GM12878 (cell line): Measurements from ENCODE around the gene ANO2. TPM values are rescaled to one million over a fixed set of nuclear protein-coding genes. Genes with fewer than 3 reads are reported as not detected.

Experiments
- ATAC-seq: fragments of 200-7000 bp; cut with Tn5 transposase; 3 replicates; pipeline ENCODE4 v1.9.1; 2020; ENCODE audit warnings: mild to moderate bottlenecking, moderate library complexity
- BruUV-seq: library from RNA; stranded (reverse); fragments of 400-500 nt; replicated peaks from 2 replicates; lab custom pipeline; 2021; lab: Mats Ljungman, UMichigan
- CTCF ChIA-PET: fragments of 300-600 bp; sonication (Branson Sonifier 250); formaldehyde crosslinking; extraction: SDS; loops from one replicate; lab custom pipeline; 2021; ENCODE audit warnings: inconsistent platforms; lab: Yijun Ruan, JAX
- POLR2A ChIA-PET: fragments of 350-600 bp; formaldehyde crosslinking; extraction: SDS; loops from one replicate; lab custom pipeline; 2021; ENCODE audit warnings: inconsistent platforms; lab: Charles Lee
- RAD21 ChIA-PET: fragments of 300-600 bp; sonication (Branson Sonifier 250); formaldehyde crosslinking; loops from one replicate; lab custom pipeline; 2023; ENCODE audit warnings: antibody characterized with exemption; ENCODE audit not compliant: unreplicated experiment; lab: Charles Lee
- SMC1A ChIA-PET: fragments of 300-600 bp; sonication (Branson Sonifier 250); formaldehyde crosslinking; loops from one replicate; lab custom pipeline; 2023; ENCODE audit not compliant: unreplicated experiment, uncharacterized antibody; lab: Charles Lee
- DNase-seq: peaks from one replicate; pipeline ENCODE4 v3.0.0-alpha.2; 2011; ENCODE audit warnings: low read depth, low spot score
- FAIRE-seq: peaks from 3 replicates; lab custom pipeline; 2011; peaks lifted over from hg19 to GRCh38; lab: Jason Lieb, UNC
- H2AFZ ChIP-seq: 2 replicates; pipeline ENCODE4 v1.6.0; 2011; ENCODE audit warnings: low read depth, low read length, control low read depth; ENCODE audit not compliant: control insufficient read depth
- H3K27ac ChIP-seq: 2 replicates; pipeline ENCODE4 v1.5.1; 2011; ENCODE audit warnings: control low read depth; ENCODE audit not compliant: control insufficient read depth, insufficient read depth
- H3K27me3 ChIP-seq, 2 experiments: replicated peaks in 1 of 2; 2 replicates each; pipeline versions ENCODE4 v1.6.0 to v1.6.1; 2011; ENCODE audit warnings: low read length in 1 of 2; ENCODE audit not compliant: control insufficient read depth in 2 of 2, insufficient read depth in 2 of 2
- H3K36me3 ChIP-seq, 2 experiments: 2 replicates each; pipeline ENCODE4 v1.5.1; 2011; ENCODE audit warnings: low read length in 1 of 2; ENCODE audit not compliant: control insufficient read depth in 2 of 2, insufficient read depth in 2 of 2
- H3K4me1 ChIP-seq: 2 replicates; pipeline ENCODE4 v1.6.1; 2011; ENCODE audit warnings: mild to moderate bottlenecking, low read length, moderate library complexity, mixed read lengths; ENCODE audit not compliant: control insufficient read depth, insufficient read depth
- H3K4me2 ChIP-seq: 2 replicates; pipeline ENCODE4 v1.6.0; 2011; ENCODE audit warnings: control low read depth; ENCODE audit not compliant: control insufficient read depth, insufficient read depth
- H3K4me3 ChIP-seq: fragments of 200-600 bp; sonication (generic); 2 replicates; pipeline ENCODE4 v1.5.1; 2016
- H3K79me2 ChIP-seq: 2 replicates; pipeline ENCODE4 v1.6.0; 2011; ENCODE audit warnings: low read length; ENCODE audit not compliant: control insufficient read depth, insufficient read depth
- H3K9ac ChIP-seq: 2 replicates; pipeline ENCODE4 v1.8.0; 2011; ENCODE audit warnings: low read length, control low read depth, mixed read lengths; ENCODE audit not compliant: control insufficient read depth, insufficient read depth
- H3K9me3 ChIP-seq: replicated peaks from 3 replicates; pipeline ENCODE4 v1.5.1; 2011; ENCODE audit warnings: mild to moderate bottlenecking, low read length; ENCODE audit not compliant: control insufficient read depth, insufficient read depth
- H4K20me1 ChIP-seq: 2 replicates; pipeline ENCODE4 v1.6.0; 2011; ENCODE audit not compliant: control insufficient read depth, insufficient read depth
- IRF4 ChIP-seq: IDR thresholded peaks from 2 replicates; pipeline ENCODE4 v1.6.1; 2011; ENCODE audit warnings: low read depth, low read length
- MEF2B ChIP-seq: fragments of 450-650 bp; IDR thresholded peaks from 2 replicates; pipeline ENCODE4 v1.6.1; 2018; ENCODE audit warnings: mild to moderate bottlenecking, moderate library complexity; ENCODE audit not compliant: partially characterized antibody, poor library complexity, severe bottlenecking
- MXI1 ChIP-seq: fragments of 150-350 bp; IDR thresholded peaks from 2 replicates; pipeline ENCODE4 v1.6.1; 2011; ENCODE audit warnings: low read depth, mild to moderate bottlenecking, inconsistent platforms, low read length, improper control_type of control experiment
- MYC ChIP-seq: IDR thresholded peaks from 2 replicates; pipeline ENCODE4 v1.6.1; 2011; ENCODE audit warnings: mild to moderate bottlenecking, low read length, moderate library complexity, inconsistent platforms; ENCODE audit not compliant: insufficient read depth, insufficient replicate concordance, insufficient read length, severe bottlenecking
- STAT1 ChIP-seq: fragments of 450-650 bp; conservative IDR thresholded peaks from 2 replicates; pipeline ENCODE4 v1.6.1; 2014; ENCODE audit warnings: antibody characterized with exemption, mild to moderate bottlenecking
- WGBS: methylation state at CpG from one replicate; pipeline ENCODE4 v1.1.6; 2016; ENCODE audit warnings: low lambda C conversion rate; ENCODE audit not compliant: insufficient replicate concordance, insufficient coverage; ENCODE audit errors: missing lambda C conversion rate; 5-methylcytosine and 5-hydroxymethylcytosine counted together
- in situ Hi-C: fragments of 300-500 bp; cut with MboI; formaldehyde crosslinking; loops from 9 replicates; pipeline ENCODE4 v1.14.3; 2018; ENCODE audit warnings: mixed read lengths
- intact Hi-C: fragments of 100-400 bp; cut with micrococcal nuclease; formaldehyde crosslinking; loops from one replicate; pipeline ENCODE4 v1.14.2; 2022; ENCODE audit not compliant: unreplicated experiment
- polyA plus RNA-seq, 11 experiments: library from polyadenylated mRNA; depleted of rRNA in 4 of 11; unstranded in 6 of 11; stranded (reverse) in 5 of 11; fragments of >200 nt; fragmentation: Nextera tagmentation in 4 of 11; fragmentation: Illumina TruSeq in 1 of 11; extraction: Ambion mirVana in 4 of 11; extraction: Trizol in 1 of 11; gene quantifications; 1 replicate in 1 of 11; 2 replicates in 10 of 11; pipeline versions ENCODE4 v1.2.1 to v1.2.3, GENCODE V29; 2011 to 2016; ENCODE audit warnings: inconsistent platforms in 2 of 11, missing spikeins in 2 of 11, low read depth in 1 of 11
- total RNA-seq, 4 experiments: library from RNA; depleted of rRNA in 3 of 4; stranded (reverse); fragments of >200 nt in 3 of 4; fragmentation: Illumina TruSeq in 1 of 4; extraction: Trizol in 1 of 4; gene quantifications; 2 replicates each; pipeline versions ENCODE4 v1.2.1 to v1.2.3, GENCODE V29; 2013 to 2021
- TF ChIP-seq, protein P1 (sequence below): IDR thresholded peaks from 2 replicates; pipeline ENCODE4 v1.6.1; 2012; ENCODE audit warnings: low read depth, low read length, improper control_type of control experiment
- TF ChIP-seq, protein P2 (sequence below): fragments of 450-650 bp; IDR thresholded peaks from 2 replicates; pipeline ENCODE4 v1.6.1; 2018; ENCODE audit warnings: mild to moderate bottlenecking, low read depth, moderate library complexity; ENCODE audit not compliant: partially characterized antibody
- TF ChIP-seq, protein P3 (sequence below): fragments of 450-650 bp; IDR thresholded peaks from 2 replicates; pipeline ENCODE4 v1.6.1; 2016; ENCODE audit warnings: mild to moderate bottlenecking

The ANO2 gene
- total and polyA plus RNA-seq, 10 of the 15 experiments (the other 5 are each of a cell fraction or from before 2014, with no cell fraction given) = not detected

DNA sequence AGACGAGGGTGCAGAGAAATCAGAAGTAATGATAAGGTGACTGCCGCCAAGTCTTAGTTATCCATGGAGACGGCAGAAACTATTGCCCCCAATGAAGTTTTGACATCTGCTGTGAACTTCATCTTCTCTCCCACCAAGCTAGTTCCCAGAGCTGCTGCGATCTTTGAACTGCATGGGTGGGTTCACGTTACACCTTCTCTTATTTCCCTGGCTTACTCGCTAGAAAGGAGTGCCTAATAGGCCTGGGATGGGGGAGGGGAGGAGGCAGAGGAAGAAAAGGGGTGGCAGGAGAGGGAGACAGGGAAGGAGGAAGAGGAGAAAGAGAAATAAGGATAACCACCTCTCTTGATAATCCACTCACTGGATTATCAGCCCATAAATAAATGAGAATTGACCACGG, 356.0 kb downstream of the ANO2 start (continued):
- TF ChIP-seq, protein P1, sequence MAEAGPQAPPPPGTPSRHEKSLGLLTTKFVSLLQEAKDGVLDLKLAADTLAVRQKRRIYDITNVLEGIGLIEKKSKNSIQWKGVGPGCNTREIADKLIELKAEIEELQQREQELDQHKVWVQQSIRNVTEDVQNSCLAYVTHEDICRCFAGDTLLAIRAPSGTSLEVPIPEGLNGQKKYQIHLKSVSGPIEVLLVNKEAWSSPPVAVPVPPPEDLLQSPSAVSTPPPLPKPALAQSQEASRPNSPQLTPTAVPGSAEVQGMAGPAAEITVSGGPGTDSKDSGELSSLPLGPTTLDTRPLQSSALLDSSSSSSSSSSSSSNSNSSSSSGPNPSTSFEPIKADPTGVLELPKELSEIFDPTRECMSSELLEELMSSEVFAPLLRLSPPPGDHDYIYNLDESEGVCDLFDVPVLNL = no peak
- TF ChIP-seq MEF2B (no peak), MXI1 (no peak), IRF4 (no peak)
- TF ChIP-seq, protein P2, sequence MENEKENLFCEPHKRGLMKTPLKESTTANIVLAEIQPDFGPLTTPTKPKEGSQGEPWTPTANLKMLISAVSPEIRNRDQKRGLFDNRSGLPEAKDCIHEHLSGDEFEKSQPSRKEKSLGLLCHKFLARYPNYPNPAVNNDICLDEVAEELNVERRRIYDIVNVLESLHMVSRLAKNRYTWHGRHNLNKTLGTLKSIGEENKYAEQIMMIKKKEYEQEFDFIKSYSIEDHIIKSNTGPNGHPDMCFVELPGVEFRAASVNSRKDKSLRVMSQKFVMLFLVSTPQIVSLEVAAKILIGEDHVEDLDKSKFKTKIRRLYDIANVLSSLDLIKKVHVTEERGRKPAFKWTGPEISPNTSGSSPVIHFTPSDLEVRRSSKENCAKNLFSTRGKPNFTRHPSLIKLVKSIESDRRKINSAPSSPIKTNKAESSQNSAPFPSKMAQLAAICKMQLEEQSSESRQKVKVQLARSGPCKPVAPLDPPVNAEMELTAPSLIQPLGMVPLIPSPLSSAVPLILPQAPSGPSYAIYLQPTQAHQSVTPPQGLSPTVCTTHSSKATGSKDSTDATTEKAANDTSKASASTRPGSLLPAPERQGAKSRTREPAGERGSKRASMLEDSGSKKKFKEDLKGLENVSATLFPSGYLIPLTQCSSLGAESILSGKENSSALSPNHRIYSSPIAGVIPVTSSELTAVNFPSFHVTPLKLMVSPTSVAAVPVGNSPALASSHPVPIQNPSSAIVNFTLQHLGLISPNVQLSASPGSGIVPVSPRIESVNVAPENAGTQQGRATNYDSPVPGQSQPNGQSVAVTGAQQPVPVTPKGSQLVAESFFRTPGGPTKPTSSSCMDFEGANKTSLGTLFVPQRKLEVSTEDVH = no peak

DNA sequence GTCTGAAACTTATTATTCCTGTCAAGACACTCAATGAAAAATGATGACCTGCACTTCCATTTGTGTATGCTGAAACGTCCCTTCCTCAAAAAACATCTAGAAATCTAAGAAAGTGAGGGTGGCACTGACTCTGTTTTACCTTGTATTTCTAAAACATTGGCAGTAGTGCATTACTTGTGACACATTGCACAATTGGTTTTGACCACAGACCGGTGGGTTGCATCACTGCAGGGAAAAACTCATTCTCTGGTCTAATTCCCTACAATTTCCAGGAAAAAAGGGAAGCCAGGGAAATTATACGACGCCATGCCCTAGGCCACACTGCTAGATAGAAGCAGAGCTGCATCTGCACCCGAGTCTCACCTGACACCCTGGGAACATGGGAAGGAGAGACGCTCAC, 356.5 kb downstream of the ANO2 start:
- RAD21 ChIA-PET = no interaction called here
- no peak for DNase-seq
- Histone ChIP-seq H3K9me3 (no peaks in the 10 kb centered on the region), H4K20me1 (no peaks in the 10 kb centered on the region), H3K9ac (no peak overlapping the region), H3K4me3 (no peak overlapping the region)
- POLR2A ChIA-PET = no interaction called here
- in situ Hi-C loops = no loop called here
- TF ChIP-seq, protein P3, sequence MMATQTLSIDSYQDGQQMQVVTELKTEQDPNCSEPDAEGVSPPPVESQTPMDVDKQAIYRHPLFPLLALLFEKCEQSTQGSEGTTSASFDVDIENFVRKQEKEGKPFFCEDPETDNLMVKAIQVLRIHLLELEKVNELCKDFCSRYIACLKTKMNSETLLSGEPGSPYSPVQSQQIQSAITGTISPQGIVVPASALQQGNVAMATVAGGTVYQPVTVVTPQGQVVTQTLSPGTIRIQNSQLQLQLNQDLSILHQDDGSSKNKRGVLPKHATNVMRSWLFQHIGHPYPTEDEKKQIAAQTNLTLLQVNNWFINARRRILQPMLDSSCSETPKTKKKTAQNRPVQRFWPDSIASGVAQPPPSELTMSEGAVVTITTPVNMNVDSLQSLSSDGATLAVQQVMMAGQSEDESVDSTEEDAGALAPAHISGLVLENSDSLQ = no peak
- TF ChIP-seq MYC = no peak
- TF ChIP-seq STAT1 = no peak
- TF ChIP-seq, all 136 proteins: peak for 0
- ATAC-seq (no peak), FAIRE-seq (no peak)
- no peak overlapping the region for H2AFZ ChIP-seq
- no peak overlapping the region for H3K27ac ChIP-seq
- H3K79me2 ChIP-seq = no peaks in the 10 kb centered on the region
- WGBS = 24% methylated on average over 6 of the region's 6 CpGs
- no TSS peak for BruUV-seq
- intact Hi-C loops = no loop called here
- H3K4me1 ChIP-seq = no peaks in the 10 kb centered on the region
- ChIA-PET CTCF (no interaction called here), SMC1A (no interaction called here)
- H3K4me2 ChIP-seq = no peak overlapping the region
- H3K27me3 ChIP-seq = peaks cover 0 to 1% of the 10 kb centered on the region in 2 experiments; a peak in 1 of 4 replicates
- H3K36me3 ChIP-seq = no peaks in the 10 kb centered on the region
